Measurements from ENCODE around the gene ZCCHC7.

DNA sequence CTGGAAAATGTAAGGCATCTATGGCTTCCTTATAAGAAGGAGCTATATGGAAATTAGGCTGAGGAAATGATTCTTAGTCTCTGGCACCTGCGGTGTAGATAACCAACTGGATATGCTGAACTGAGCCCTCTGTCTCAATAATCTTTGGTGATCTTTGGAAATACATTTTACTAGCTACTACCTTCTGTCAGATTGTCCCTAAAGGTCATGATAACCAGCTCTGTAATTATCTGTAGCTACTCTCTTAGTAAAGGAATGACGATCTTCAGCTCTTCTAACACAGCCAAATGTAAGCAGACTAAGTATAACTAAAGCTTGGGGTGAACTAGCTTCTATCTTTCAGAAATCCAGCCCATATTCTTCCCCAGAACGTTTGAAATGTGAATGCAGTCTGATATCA lies 177.2 kb downstream of the ZCCHC7 start:
- TF ChIP-seq SMC3 (conservative IDR thresholded peaks at IDR 0.05; ENCODE audit: poor library complexity) (no peak), CTCF (IDR thresholded peaks at IDR 0.05; ENCODE audit: poor library complexity, severe bottlenecking) (no peak), REST (IDR thresholded peaks at IDR 0.05; ENCODE audit: borderline replicate concordance) (no peak), EZH2 (IDR thresholded peaks at IDR 0.05; ENCODE audit: borderline replicate concordance, insufficient read depth, low read length, poor library complexity, severe bottlenecking) (no peak)

Data from neural cell (in vitro differentiated cells).